Thyroid gland (tissue), 4 donors: ENCODE measurements around the gene ADAM8. TPM values are rescaled to one million over a fixed set of nuclear protein-coding genes. Genes with fewer than 3 reads are reported as not detected.

ENCODE experiments used
- DNase-seq, 2 donors: peaks; one replicate each; pipeline ENCODE4 v3.0.0-alpha.2; 2019
- H3K27ac ChIP-seq, 3 donors: fragments of 200-600 bp; sonication (generic); 1 replicate in 2 of 3; 2 replicates in 1 of 3; pipeline ENCODE4 v1.5.1; 2016 to 2019; ENCODE audit warnings: mild to moderate bottlenecking in 1 of 3, moderate library complexity in 1 of 3
- H3K27me3 ChIP-seq: fragments of 200-600 bp; sonication (generic); one replicate; pipeline ENCODE4 v1.5.1; 2019
- H3K36me3 ChIP-seq, 2 donors: fragments of 200-600 bp; sonication (generic); one replicate each; pipeline ENCODE4 v1.5.1; 2016 to 2019
- H3K4me1 ChIP-seq, 2 donors: fragments of 200-600 bp; sonication (generic); one replicate each; pipeline ENCODE4 v1.5.1; 2017 to 2019
- H3K4me3 ChIP-seq, 3 donors: fragments of 200-600 bp; sonication (generic); replicated peaks in 1 of 3; 1 replicate in 2 of 3; 2 replicates in 1 of 3; pipeline ENCODE4 v1.5.1; 2016; ENCODE audit warnings: mild to moderate bottlenecking in 1 of 3
- H3K9me3 ChIP-seq: fragments of 200-600 bp; sonication (generic); one replicate; pipeline ENCODE4 v1.5.1; 2017
- CTCF ChIP-seq, 6 experiments: fragments of 200-600 bp in 3 of 6; fragments of 450-650 bp in 3 of 6; sonication (generic) in 3 of 6; IDR thresholded peaks; one replicate each; pipeline ENCODE4 v1.5.1; 2016 to 2019; ENCODE audit warnings: antibody characterized with exemption in 6 of 6, mild to moderate bottlenecking in 2 of 6, inconsistent platforms in 1 of 6, moderate library complexity in 1 of 6
- POLR2A ChIP-seq, 2 donors: fragments of 450-650 bp; IDR thresholded peaks; one replicate each; pipeline ENCODE4 v1.6.1; 2017; ENCODE audit warnings: antibody characterized with exemption in 2 of 2, mild to moderate bottlenecking in 2 of 2, moderate library complexity in 1 of 2
- WGBS, 2 donors: methylation state at CpG; one replicate each; pipeline ENCODE4 v1.1.5; 2017; 5-methylcytosine and 5-hydroxymethylcytosine counted together
- intact Hi-C: fragments of 100-400 bp; cut with DNase I; formaldehyde crosslinking; loops from one replicate; pipeline ENCODE4 v1.15.1; 2023
- total RNA-seq, 4 donors: library from RNA; depleted of rRNA; stranded (reverse); fragments of >200 nt; gene quantifications; one replicate each; pipeline ENCODE4 v1.2.3, GENCODE V29; 2016

The ADAM8 gene
- total RNA-seq, 4 donors from 2014 or later: 1.6 to 9.8 (median 2.6) TPM

DNA sequence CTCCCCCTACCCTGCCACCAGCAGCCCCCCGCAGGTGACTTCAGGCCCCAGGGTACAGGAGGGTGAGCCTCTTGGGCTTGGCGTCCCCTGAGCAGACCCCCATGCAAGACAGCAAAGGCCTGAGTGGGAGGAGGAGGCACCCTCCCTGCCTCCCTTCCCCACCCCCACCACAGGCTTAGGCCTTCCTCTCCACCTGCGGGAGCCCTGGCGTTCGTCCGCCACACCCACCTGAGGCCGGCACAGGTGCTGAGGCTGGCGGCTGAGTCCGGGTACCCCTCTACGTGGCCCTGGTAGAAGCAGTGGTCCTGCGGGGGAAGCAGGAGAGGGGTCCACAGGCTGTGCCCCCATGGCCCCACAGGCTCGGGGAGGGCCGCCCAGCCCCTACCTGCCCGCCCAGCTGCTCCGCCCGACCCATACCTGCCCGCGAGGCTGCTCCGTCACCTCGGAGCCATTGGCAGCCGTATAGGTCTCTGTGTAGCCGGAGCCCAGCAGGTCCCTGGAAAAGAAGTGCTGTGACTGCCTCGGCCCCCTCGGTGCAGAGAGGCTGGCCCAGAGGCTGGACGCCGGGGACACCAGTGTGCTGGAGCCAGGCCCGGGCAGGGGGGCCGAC, 3.0 kb downstream of the ADAM8 start:
- TF ChIP-seq POLR2A (IDR thresholded peaks at IDR 0.05) (no peak), CTCF (IDR thresholded peaks at IDR 0.05) (no peak)
- 89 to 92% methylated on average over 3 to 19 of the region's 28 CpGs for WGBS, 2 donors
- DNase-seq: no peak

GRCh38 chr10:133272964-133273420, 3.7 kb downstream of the ADAM8 start:
- Histone ChIP-seq H3K27ac (no peak overlapping the region), H3K4me3 (no peak overlapping the region), H3K4me1 (peaks cover 6 to 12% of the 10 kb centered on the region in 2 donors), H3K9me3 (no peaks in the 10 kb centered on the region), H3K27me3 (no peaks in the 10 kb centered on the region), H3K36me3 (no peaks in the 10 kb centered on the region)
- no peak for TF ChIP-seq POLR2A (IDR thresholded peaks at IDR 0.05)
- TF ChIP-seq CTCF (IDR thresholded peaks at IDR 0.05): no peak
- DNase-seq: no peak
- 89 to 93% methylated on average over 6 to 9 of the region's 25 CpGs for WGBS, 2 donors
- intact Hi-C loops: no loop called here

More for the DNA sequence above, 3.0 kb downstream of the ADAM8 start:
- Histone ChIP-seq H3K9me3 (no peaks in the 10 kb centered on the region), H3K4me3 (no peak overlapping the region), H3K27ac (no peak overlapping the region), H3K27me3 (no peaks in the 10 kb centered on the region), H3K4me1 (peaks cover 6 to 12% of the 10 kb centered on the region in 2 donors), H3K36me3 (no peaks in the 10 kb centered on the region)
- intact Hi-C loops: no loop called here

GRCh38 chr10:133272301-133272963, 4.2 kb downstream of the ADAM8 start:
- peaks cover 6 to 12% of the 10 kb centered on the region in 2 donors for H3K4me1 ChIP-seq
- intact Hi-C loops: no loop called here
- DNase-seq: no peak
- no peaks in the 10 kb centered on the region for H3K9me3 ChIP-seq
- TF ChIP-seq CTCF (IDR thresholded peaks at IDR 0.05): no peak
- TF ChIP-seq POLR2A (IDR thresholded peaks at IDR 0.05): no peak
- H3K27ac ChIP-seq: no peak overlapping the region
- no peaks in the 10 kb centered on the region for H3K36me3 ChIP-seq
- no peaks in the 10 kb centered on the region for H3K27me3 ChIP-seq
- WGBS, 2 donors: 85 to 90% methylated on average over 21 to 22 of the region's 29 CpGs
- no peak overlapping the region for H3K4me3 ChIP-seq

DNA sequence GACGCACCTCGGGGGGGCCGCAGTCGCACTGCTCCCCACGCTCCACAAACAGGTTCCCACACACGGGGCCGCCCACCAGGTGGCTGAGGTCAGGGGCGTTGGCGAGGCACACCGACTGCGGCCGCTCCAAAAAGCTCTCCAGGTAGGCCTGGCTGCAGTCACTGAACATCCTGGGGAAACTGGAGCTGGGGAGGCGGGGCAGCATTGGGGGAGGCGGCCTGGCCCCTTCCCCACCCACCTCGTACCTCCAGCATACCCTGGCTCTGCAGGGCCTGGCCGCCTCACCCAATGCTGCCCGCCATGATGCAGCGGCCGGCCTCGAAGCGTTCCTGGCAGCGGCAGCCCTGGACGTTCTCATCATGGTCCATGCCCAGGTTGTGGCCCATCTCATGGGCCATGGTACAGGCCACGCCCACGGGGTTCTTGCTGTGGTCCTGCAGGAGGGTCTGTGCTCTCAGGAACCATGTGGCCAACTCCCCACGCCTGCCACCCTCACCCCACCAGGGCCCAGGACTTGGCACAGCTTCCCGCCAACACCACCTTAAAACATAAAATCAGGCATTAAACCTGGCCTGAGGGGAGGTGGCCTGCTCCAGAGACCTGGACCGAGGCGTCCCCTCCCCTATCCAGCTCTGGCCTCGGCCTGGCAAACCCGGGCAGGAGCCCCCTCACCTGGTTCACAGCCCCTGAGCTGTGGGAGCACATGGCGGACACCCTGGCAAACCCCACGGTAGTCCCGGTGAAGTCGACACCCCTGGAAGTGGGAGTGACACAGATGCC, 5.0 kb downstream of the ADAM8 start:
- H3K27ac ChIP-seq: no peak overlapping the region
- no peaks in the 10 kb centered on the region for H3K27me3 ChIP-seq
- H3K4me3 ChIP-seq: no peak overlapping the region
- DNase-seq: no peak
- H3K36me3 ChIP-seq: no peaks in the 10 kb centered on the region
- peaks cover 6 to 7% of the 10 kb centered on the region in 2 donors for H3K4me1 ChIP-seq
- intact Hi-C loops: no loop called here
- H3K9me3 ChIP-seq: no peaks in the 10 kb centered on the region
- 87 to 92% methylated on average over 20 to 25 of the region's 35 CpGs for WGBS, 2 donors
- TF ChIP-seq POLR2A (IDR thresholded peaks at IDR 0.05): no peak
- no peak for TF ChIP-seq CTCF (IDR thresholded peaks at IDR 0.05)
